ENCODE results near the gene SCUBE1.

GRCh38 chr22:43225609-43226008 lies 117.6 kb downstream of the SCUBE1 start:
- TF ChIP-seq CTCF (IDR thresholded peaks at IDR 0.05) (no peak), POLR2A (IDR thresholded peaks at IDR 0.05) (no peak)
